GM20431 (cell line): ENCODE measurements around the gene MICAL2.

Experiments
- in situ Hi-C: fragments of 300-500 bp; cut with MseI, MboI; formaldehyde crosslinking; loops from one replicate; pipeline ENCODE4 v1.15.0; 2020; ENCODE audit warnings: low sequenced_read_pairs; ENCODE audit not compliant: unreplicated experiment

The MICAL2 gene

DNA sequence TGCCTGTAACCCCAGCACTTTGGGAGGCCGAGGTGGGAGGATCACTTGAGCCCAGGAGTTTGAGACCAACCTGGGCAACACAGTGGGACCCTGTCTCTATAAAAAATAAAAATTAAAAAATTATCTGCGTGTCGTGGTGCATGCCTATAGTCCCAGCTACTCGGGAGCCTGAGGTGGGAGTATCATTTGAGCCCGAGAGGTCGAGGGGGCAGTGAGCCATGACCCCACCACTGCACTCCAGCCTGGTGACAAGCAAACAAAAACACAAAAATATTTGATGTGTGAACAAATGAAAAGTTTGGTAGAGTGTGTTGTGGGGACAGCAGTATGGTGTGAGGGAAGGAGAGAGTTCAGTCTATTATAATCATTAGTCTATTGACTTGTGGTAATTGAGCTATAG, 176.2 kb downstream of the MICAL2 start:
- in situ Hi-C loops: loop anchor here (25.0 kb wide), 1 partner anchor 499 kb away; no protein-coding TSS in a partner anchor

DNA sequence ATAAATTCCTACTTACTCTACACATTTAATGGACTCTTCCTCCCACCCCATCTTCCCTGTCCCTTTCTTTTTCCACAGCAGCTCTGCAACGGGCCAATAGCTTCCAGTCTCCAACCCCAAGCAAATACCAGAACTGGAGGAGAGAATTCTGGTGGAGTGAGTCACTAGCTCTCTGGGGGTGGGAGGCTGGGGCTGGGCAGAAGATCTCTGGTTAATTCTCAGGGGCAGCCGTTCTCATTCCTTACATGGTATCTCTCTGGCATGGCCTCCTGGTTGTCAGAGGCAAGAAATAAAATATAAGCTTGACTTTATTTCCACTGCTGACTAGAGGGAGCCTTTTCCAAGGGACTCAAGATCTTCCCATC, 176.6 kb downstream of the MICAL2 start:
- in situ Hi-C loops: loop anchor here (25.0 kb wide), 1 partner anchor 500 kb away; no protein-coding TSS in a partner anchor

DNA sequence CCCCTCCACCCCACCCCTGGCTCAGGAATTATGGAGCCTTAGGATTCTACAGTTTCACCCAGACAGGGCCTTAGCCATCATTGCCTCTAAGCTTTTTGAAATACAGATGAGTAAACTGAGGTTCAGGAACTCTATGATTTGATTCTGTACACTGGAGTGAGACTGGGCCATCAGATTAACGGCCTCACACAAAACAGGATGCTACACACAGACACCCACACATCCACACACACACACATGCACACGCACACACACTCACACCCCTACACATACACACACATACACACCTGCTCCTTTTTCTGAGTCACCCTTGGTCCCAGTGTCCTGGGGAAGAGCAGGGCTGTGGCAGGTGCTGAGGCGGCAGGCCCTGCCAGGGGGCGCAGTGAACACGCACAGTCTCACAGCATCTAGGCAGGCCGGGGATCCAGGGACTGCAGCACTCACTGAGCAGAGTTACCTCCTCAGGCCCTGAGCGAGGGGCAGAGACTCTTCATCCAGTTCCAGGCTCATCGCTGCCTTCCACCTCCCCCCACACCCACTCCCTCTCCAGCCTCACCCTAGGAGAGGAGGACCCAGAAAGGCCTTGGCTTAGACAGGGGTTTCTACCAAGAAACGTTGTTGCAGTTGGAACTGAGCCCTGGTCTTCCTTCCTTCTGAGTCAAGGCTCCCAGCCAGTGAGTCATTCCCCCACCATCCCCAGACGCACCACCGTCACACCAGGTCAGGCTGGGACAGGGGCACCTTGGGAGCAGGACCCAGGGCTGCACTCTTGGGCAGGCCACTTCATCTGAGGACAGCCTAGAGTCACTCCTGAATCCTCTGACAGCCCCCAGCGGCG, 177.2 kb downstream of the MICAL2 start:
- in situ Hi-C loops: loop anchor here (25.0 kb wide), 1 partner anchor 500 kb away; no protein-coding TSS in a partner anchor

DNA sequence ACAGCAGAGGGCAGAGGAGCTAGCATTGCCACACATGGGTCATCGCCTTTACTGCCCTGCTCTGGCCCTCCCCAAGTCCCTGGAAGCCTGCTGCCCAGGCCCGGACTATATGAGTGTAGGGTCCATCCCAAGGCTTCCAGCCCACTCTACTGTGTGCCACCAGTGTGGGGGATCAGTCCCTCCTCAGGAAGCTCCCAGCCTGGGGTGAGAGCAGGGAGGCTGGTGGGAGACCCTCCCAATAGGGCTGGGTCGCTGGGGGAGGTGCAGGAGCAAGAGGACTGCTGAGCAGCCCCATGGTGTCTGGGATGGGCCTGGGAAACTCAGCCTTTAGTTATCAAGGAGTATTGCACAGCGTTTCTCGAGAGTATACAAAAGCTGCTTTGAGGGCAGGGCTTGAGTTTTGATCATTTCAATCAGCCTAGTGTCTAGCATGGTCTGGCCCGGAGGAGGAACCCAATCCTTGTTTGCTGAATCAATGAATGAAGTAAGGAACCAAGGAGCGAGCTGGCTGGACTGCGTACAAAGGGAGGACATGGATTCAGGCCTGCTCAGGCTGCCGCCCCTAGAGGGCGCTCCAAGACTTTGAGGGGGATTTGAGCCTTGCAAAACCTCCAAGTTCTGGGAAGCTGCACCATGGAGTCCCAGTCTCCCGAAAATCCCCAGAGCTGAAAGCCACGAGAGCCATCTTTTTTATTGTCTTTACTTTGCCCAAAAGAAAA, 178.0 kb downstream of the MICAL2 start:
- in situ Hi-C loops: loop anchor here (25.0 kb wide), 1 partner anchor 501 kb away; no protein-coding TSS in a partner anchor

DNA sequence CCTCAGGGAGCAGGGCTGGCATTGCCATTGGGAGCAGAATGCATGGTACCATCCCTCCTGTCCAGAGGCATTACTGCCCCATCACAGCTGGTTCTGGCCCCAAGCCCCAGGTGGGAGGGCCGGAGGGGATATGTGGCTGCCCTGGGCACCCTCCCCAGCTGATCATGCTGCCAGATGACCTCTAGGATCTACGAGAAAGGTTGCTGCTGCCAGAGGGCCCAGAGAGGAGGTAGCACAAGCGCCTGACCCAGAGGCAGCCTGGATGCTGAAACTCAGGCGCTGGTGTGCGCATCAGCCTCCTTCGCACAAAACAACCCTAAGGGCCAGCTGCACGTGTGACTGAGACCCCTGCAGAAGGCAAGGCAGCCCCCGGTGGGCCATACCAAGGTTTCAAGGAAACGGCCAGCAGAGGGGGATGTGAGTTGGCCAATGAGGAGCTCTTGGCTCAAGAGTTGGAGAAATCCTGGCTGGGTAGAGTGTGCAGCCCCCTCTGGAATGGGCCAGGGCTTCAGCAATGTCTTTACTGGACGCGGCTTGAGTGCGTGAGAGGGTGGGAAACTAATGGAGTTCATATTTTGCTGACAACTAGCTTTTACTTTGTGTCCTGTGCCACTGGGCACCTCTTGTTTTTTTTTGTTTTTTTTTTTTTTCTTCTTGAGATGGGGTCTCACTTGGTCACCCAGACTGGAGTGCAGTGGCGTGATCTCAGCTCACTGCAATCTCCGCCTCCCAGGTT, 178.7 kb downstream of the MICAL2 start:
- in situ Hi-C loops: loop anchor here (25.0 kb wide), 1 partner anchor 502 kb away; no protein-coding TSS in a partner anchor

DNA sequence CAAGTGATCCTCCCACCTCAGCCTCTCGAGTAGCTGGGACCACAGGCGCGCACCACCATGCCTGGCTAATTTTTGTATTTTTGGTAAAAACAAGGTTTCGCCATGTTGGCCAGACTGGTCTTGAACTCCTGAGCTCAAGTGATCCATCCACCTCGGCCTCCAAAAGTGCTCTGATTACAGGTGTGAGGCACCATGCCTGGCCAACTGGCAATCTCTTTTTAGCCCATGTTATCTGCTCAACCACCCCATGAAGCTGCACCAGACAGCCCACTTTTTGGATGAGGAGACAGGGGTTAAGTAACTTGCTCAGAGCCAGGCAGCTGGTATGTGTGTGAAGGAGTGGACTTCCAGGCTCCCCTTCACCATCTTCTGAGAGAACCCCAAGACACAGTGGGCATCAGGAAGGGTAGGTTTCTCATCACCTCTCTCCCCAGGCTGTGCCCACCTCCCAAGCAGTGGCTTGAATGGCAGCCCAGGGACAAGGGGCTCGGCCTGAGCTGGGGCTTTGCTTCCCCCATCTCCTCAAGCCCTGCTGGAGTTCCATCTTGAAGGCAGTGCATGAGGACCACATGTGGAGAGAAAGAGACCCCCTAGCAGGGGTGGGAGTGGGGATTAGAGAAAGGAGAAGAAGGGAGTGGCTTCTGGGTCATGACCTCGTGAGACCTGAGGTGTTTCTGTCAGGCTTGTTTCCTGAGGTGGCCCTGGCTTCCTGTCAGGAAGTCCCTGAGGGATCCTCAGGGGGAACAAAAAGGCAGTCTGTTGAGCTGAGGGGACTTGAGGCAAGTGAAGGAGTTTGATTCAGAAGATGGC, 179.5 kb downstream of the MICAL2 start:
- in situ Hi-C loops: loop anchor here (25.0 kb wide), 1 partner anchor 503 kb away; no protein-coding TSS in a partner anchor

DNA sequence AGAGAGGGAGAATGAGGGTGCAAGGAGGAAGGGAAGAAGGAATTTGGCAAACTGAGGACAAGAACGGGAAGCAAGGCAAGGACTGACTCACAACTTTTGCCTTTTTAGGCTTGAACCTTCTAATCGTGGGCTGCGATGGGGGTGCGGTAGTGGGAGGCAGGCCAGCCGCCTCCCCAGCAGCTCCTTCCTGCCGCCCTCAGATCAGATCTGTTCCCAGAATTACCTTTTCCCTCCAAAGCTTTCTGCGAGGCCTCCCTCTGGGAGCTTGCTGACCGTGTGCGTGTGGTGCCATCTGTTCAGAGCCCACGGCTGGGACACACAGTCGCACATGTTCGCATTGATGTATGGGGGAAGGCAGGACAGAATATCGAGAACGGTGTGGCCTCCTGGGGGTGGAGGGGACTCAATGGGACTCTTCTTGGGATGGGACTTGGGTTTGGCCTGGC, 180.1 kb downstream of the MICAL2 start:
- in situ Hi-C loops: loop anchor here (25.0 kb wide), 1 partner anchor 503 kb away; no protein-coding TSS in a partner anchor

DNA sequence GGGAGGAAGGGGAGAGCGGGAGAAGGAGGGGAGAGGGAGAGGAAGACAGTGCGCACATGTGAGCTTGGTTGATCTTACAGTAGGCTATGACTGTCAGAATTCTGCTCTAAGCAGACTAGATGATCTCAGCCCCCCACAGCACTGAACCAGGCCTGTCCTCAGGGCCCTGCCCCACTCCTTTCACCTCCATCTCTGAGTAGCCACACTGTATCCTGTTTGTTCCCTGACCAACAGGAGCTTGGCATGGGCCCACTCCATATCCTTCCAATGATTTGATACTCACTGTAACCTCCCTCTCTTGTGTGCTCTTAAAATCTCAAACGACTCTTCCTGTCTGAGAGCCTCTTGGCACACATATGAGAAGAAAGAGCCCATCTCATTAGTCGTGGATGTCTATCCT, 180.9 kb downstream of the MICAL2 start:
- in situ Hi-C loops: loop anchor here (25.0 kb wide), 1 partner anchor 504 kb away; no protein-coding TSS in a partner anchor

DNA sequence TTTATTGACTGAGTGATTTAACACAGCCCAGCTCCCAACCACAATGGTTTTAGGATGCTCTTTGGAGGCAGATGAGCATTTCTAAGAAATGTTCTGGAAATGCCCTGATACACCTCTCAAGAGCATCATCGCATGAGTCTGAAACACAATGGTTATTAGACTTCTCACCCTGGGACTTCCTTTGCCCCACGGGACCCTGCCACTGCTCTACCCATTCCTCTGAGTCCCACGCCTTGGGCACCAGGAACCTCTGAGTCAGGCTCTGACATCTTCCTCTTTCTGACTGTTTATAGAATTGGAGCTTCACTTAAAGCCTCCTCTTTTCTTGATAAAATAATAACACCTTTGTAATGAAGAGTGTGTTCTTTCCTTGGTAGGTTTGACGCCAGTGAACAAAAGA, 181.4 kb downstream of the MICAL2 start:
- in situ Hi-C loops: loop anchor here (25.0 kb wide), 1 partner anchor 504 kb away; no protein-coding TSS in a partner anchor

DNA sequence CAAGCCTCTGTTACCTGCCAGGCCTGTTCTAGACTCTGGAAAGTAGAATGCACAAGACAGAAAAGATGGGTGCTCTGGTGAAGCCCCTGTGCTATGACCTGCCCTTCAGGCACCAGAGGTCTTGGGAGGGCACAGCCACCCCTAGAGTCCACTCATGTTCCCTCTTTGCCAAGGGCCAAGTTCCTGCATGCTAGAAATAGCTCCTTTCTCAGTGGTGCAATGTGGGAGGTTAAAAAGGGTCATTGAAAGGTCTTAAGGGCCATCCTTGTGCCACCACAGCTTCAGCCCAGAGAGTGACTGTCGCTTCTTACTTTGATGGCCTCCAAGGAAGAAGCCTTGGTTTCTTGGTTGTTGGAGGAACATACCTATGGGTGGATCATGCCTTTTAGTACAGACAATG, 182.4 kb downstream of the MICAL2 start:
- in situ Hi-C loops: loop anchor here (25.0 kb wide), 1 partner anchor 505 kb away; no protein-coding TSS in a partner anchor

DNA sequence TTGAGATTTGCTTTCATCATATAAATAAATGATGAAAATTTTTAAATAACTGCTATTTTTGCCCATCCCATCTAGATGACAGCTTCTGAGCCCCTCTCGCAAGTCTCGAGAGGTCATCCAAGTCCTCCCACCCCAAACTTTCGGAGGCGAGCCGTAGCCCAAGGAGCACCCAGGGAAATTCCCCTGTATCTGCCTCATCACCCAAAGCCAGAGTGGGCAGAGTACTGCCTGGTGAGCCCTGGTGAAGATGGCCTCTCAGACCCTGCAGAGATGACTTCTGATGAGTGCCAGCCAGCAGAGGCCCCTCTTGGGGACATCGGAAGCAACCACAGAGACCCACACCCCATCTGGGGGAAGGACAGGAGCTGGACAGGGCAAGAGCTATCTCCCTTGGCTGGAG, 183.1 kb downstream of the MICAL2 start:
- in situ Hi-C loops: loop anchor here (25.0 kb wide), 1 partner anchor 506 kb away; no protein-coding TSS in a partner anchor

DNA sequence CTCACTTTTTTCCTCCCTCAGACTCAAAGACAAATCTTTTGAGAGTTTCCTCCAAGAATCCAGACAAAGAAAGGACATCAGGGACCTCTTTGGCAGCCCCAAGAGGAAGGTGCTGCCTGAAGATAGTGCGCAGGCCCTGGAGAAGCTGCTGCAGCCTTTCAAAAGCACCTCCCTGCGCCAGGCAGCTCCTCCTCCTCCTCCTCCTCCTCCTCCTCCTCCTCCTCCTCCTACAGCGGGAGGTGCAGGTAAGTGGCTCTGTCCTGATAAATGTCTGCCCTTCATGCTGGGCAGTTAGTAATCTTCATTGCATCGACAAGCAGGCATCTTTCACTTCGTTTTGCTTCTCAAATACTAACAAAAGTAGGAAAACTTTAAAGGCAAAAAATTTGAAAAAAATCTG, 184.2 kb downstream of the MICAL2 start:
- in situ Hi-C loops: loop anchor here (25.0 kb wide), 1 partner anchor 507 kb away; no protein-coding TSS in a partner anchor

DNA sequence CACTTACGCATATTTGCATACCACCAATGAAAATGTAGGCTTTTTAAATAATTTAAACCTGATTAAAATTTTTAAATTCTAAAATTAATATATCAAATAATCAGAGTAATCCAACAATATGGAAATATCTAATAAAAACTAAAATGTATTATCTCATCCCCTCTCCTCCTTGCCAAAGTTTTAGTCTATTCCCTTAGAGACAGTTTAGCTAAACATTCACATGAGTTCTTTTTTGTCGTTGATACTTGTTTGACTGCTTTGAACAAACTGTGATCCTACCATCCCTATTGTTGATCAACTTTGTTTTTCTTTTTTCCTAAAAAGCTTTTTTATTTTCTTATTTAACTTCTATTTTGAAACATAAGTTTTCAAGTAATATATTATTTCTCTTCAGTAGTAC, 185.6 kb downstream of the MICAL2 start:
- in situ Hi-C loops: loop anchor here (25.0 kb wide), 1 partner anchor 509 kb away; no protein-coding TSS in a partner anchor

DNA sequence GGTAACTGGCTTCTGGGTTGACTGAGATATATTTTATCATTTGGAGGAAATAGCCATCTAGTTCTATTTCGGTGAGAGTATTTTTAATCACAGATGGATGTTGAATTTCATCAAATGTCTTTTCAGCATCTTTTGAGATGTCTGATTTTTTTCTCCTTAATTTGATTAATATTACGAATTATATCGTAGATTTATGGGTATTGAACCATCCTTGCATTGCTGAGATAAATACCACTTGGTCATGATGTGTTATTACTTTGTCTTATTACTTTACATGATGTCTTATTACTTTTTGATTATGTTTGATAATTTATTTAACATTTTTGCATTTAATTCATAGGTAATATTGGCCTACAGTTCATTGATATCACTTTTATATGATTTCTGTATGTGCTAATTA, 188.2 kb downstream of the MICAL2 start:
- in situ Hi-C loops: loop anchor here (25.0 kb wide), 1 partner anchor 511 kb away; no protein-coding TSS in a partner anchor

DNA sequence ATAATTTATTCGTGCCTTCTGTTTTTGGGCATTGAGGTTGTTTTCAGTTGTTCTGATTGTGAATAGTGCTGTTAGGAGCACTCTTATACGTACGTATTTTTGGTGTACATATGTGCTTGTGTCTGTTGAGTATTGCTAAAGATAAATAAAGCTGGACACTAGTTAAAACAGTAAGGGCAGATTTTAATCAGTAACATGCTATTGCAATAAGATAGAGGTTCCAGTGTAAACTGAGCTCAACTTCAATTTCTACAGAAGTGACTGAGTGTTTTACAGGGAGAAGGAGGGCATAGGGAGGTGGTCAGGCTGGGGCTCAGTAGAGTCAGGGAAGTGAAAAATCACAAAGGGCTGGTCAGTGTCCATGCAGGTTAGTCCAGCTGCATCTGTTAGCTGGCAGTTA, 191.0 kb downstream of the MICAL2 start:
- in situ Hi-C loops: no loop called here

DNA sequence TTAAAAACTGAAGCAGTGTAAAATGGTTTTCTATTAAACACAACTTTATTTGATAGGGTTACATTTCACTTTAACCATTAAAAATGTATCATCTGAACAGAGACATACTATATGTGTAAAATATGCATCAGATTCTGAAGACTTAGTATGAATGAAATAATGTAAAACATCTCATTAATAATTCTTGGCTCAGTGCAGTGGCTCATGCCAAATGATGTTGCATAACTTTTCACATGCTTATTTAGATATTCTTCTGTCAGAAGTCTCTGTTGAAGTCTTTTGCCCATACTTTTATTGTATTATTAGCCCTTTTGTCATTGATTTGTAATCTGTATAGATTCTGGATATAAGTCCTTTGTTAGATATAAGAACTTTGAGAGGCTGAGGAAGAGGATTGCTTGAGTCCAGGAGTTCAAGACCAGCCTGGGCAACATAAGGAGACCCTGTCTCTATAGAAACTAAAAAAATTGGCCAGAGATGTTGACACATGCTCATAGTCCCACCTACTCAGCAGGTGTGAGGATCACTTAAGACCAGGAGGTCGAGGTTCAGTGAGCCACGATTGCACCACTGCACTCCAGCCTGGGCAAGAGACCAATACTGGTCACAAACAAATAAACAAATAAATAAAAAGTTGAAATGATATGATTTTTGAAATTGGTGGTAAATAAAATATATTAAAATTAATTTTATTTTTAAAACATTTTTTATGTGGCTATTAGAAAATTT, 193.2 kb downstream of the MICAL2 start:
- in situ Hi-C loops: no loop called here

DNA sequence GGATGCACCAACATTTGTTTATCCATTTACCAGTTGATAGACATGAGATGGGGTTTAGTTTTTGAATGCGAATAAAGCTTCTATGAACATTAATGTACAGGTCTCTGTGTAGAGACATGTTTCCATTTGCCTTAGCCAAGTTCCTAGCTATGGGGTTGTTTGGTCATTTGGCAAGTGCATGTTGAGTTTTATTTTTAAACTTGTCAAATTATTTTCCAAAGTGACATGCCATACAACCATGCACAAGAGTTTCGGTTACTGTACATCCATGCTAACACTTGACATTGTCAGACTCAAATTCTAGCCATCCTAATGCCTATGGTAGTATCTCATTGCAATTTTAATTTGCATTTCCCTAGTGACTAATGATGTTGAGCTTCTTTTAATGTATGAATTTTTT, 196.4 kb downstream of the MICAL2 start:
- in situ Hi-C loops: no loop called here

DNA sequence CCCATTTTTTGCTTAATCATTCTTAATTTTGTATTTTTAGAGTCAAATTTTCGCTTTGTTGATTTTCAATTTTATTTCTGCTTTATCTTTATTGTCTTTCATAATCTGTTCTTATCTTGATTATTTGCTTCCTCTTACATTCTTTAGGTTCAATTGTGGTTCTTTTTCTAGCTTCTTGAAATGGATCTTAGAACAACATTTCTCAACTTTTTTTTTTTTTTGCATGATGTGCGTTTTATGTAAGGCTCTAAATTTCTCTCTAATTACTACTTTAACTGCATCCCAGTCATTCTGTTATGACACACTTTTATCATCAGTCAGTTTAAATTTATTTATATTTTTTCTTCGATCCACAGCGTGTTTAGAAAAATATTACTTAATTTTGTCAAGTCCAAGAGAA, 201.7 kb downstream of the MICAL2 start:
- in situ Hi-C loops: no loop called here
